HEK293 (cell line): ENCODE data around the gene INO80B.

Experiments
- CTCF ChIA-PET: fragments of 350-600 bp; formaldehyde crosslinking; extraction: SDS; loops from one replicate; lab custom pipeline; 2021; ENCODE audit warnings: antibody characterized with exemption; lab: Yijun Ruan, JAX
- POLR2A ChIA-PET: fragments of 300-600 bp; formaldehyde crosslinking; extraction: SDS; loops from one replicate; lab custom pipeline; 2020; ENCODE audit warnings: antibody characterized with exemption, inconsistent platforms; lab: Yijun Ruan, JAX
- H3K27ac ChIP-seq: fragments of 200-500 bp; sonication (Bioruptor generic); 2 replicates; pipeline ENCODE4 v1.5.1; 2014; ENCODE audit warnings: low read depth, low read length, control low read depth, inconsistent platforms; ENCODE audit errors: extremely low read depth
- H3K36me3 ChIP-seq, 2 experiments: fragments of 200-500 bp in 1 of 2; sonication (Bioruptor generic) in 1 of 2; 1 replicate in 1 of 2; 2 replicates in 1 of 2; pipeline ENCODE4 v1.5.1; 2014 to 2017; ENCODE audit warnings: inconsistent platforms in 2 of 2, low read length in 2 of 2; ENCODE audit not compliant: control insufficient read depth in 2 of 2, insufficient read depth in 1 of 2
- H3K4me1 ChIP-seq: fragments of 200-500 bp; sonication (Bioruptor generic); 2 replicates; pipeline ENCODE4 v1.5.1; 2014; ENCODE audit warnings: mild to moderate bottlenecking, low read length, inconsistent platforms; ENCODE audit not compliant: control insufficient read depth, insufficient read depth
- H3K4me3 ChIP-seq: 2 replicates; pipeline ENCODE4 v1.5.1; 2011; ENCODE audit warnings: low read depth, mild to moderate bottlenecking, control low read depth, low read length, moderate library complexity
- H3K9me3 ChIP-seq: fragments of 200-500 bp; sonication (Bioruptor generic); 2 replicates; pipeline ENCODE4 v1.5.1; 2014; ENCODE audit warnings: low read depth, low read length, inconsistent platforms; ENCODE audit not compliant: control insufficient read depth, insufficient read depth
- KLF16 ChIP-seq: fragments of 450-650 bp; formaldehyde crosslinking; IDR thresholded peaks from 2 replicates; pipeline ENCODE4 v1.5.1; 2017; ENCODE audit warnings: missing biosample characterization, missing genetic modification characterization
- KLF9 ChIP-seq: fragments of 450-650 bp; formaldehyde crosslinking; IDR thresholded peaks from 2 replicates; pipeline ENCODE4 v1.5.1; 2016; ENCODE audit warnings: missing biosample characterization, missing genetic modification characterization, low read depth
- SP2 ChIP-seq: fragments of 450-650 bp; formaldehyde crosslinking; IDR thresholded peaks from 2 replicates; pipeline ENCODE4 v1.5.1; 2016; ENCODE audit warnings: missing biosample characterization, missing genetic modification characterization
- SP3 ChIP-seq: fragments of 450-650 bp; formaldehyde crosslinking; IDR thresholded peaks from 2 replicates; pipeline ENCODE4 v1.5.1; 2016; ENCODE audit warnings: missing biosample characterization, missing genetic modification characterization
- TRIM28 ChIP-seq: IDR thresholded peaks from 2 replicates; pipeline ENCODE4 v1.6.1; 2011; ENCODE audit warnings: low read length, control low read depth, borderline replicate concordance
- WT1 ChIP-seq: fragments of 450-650 bp; formaldehyde crosslinking; IDR thresholded peaks from 2 replicates; pipeline ENCODE4 v1.5.1; 2016; ENCODE audit warnings: missing biosample characterization, missing genetic modification characterization
- YY1 ChIP-seq: fragments of 450-650 bp; formaldehyde crosslinking; IDR thresholded peaks from 2 replicates; pipeline ENCODE4 v1.5.1; 2018; ENCODE audit warnings: missing biosample characterization, missing genetic modification characterization
- YY2 ChIP-seq: fragments of 450-650 bp; formaldehyde crosslinking; IDR thresholded peaks from 2 replicates; pipeline ENCODE4 v1.5.1; 2016; ENCODE audit warnings: missing biosample characterization, missing genetic modification characterization
- ZBTB48 ChIP-seq: fragments of 450-650 bp; formaldehyde crosslinking; IDR thresholded peaks from 2 replicates; pipeline ENCODE4 v1.5.1; 2016; ENCODE audit warnings: missing biosample characterization, missing genetic modification characterization
- ZFHX2 ChIP-seq: fragments of 450-650 bp; formaldehyde crosslinking; conservative IDR thresholded peaks from 2 replicates; pipeline ENCODE4 v1.5.1; 2016; ENCODE audit warnings: missing biosample characterization, missing genetic modification characterization
- ZNF10 ChIP-seq: fragments of 450-650 bp; formaldehyde crosslinking; IDR thresholded peaks from 2 replicates; pipeline ENCODE4 v1.5.1; 2017; ENCODE audit warnings: missing biosample characterization, missing genetic modification characterization
- ZNF19 ChIP-seq: fragments of 450-650 bp; formaldehyde crosslinking; IDR thresholded peaks from 2 replicates; pipeline ENCODE4; 2016; ENCODE audit warnings: missing biosample characterization, missing genetic modification characterization, low read depth
- ZNF24 ChIP-seq: fragments of 450-650 bp; formaldehyde crosslinking; IDR thresholded peaks from 2 replicates; pipeline ENCODE4 v1.5.1; 2016; ENCODE audit warnings: missing biosample characterization, missing genetic modification characterization
- ZNF274 ChIP-seq, 2 experiments: fragments of 200-500 bp in 1 of 2; fragments of 450-650 bp in 1 of 2; sonication (Bioruptor generic) in 1 of 2; formaldehyde crosslinking in 1 of 2; IDR thresholded peaks; 2 replicates each; pipeline versions ENCODE4 v1.5.1 to v1.6.1; 2014 to 2016; ENCODE audit warnings: borderline replicate concordance in 1 of 2, inconsistent platforms in 1 of 2, low read length in 1 of 2, missing biosample characterization in 1 of 2, missing genetic modification characterization in 1 of 2
- ZNF501 ChIP-seq: fragments of 450-650 bp; formaldehyde crosslinking; IDR thresholded peaks from 2 replicates; pipeline ENCODE4 v1.5.1; 2016; ENCODE audit warnings: missing biosample characterization, missing genetic modification characterization
- ZNF571 ChIP-seq: fragments of 450-650 bp; formaldehyde crosslinking; IDR thresholded peaks from 2 replicates; pipeline ENCODE4 v1.5.0; 2017; ENCODE audit warnings: missing biosample characterization, missing genetic modification characterization
- ZNF600 ChIP-seq: fragments of 450-650 bp; formaldehyde crosslinking; IDR thresholded peaks from 2 replicates; pipeline ENCODE4 v1.5.1; 2016; ENCODE audit warnings: missing biosample characterization, missing genetic modification characterization
- ZNF792 ChIP-seq: fragments of 450-650 bp; formaldehyde crosslinking; IDR thresholded peaks from 2 replicates; pipeline ENCODE4 v1.5.1; 2016; ENCODE audit warnings: missing biosample characterization, missing genetic modification characterization
- TF ChIP-seq, protein P1 (sequence below): fragments of 450-650 bp; formaldehyde crosslinking; conservative IDR thresholded peaks from 2 replicates; pipeline ENCODE4 v1.5.1; 2016; ENCODE audit warnings: low read depth, missing biosample characterization, missing genetic modification characterization
- TF ChIP-seq, protein P2 (sequence below): fragments of 450-650 bp; formaldehyde crosslinking; IDR thresholded peaks from 2 replicates; pipeline ENCODE4 v1.5.1; 2016; ENCODE audit warnings: missing biosample characterization, missing genetic modification characterization
- TF ChIP-seq, protein P3 (sequence below): fragments of 450-650 bp; formaldehyde crosslinking; IDR thresholded peaks from 2 replicates; pipeline ENCODE4 v1.5.1; 2016; ENCODE audit warnings: missing biosample characterization, missing genetic modification characterization
- TF ChIP-seq, protein P4 (sequence below): sonication (generic); formaldehyde crosslinking; IDR thresholded peaks from 2 replicates; pipeline ENCODE4 v1.8.1; 2022; ENCODE audit warnings: mild to moderate bottlenecking, moderate library complexity, missing genetic modification reagents
- TF ChIP-seq, protein P5 (sequence below): fragments of 450-650 bp; formaldehyde crosslinking; IDR thresholded peaks from 2 replicates; pipeline ENCODE4 v1.5.1; 2016; ENCODE audit warnings: missing biosample characterization, missing genetic modification characterization
- TF ChIP-seq, protein P6 (sequence below): IDR thresholded peaks from 2 replicates; pipeline ENCODE4 v1.6.1; 2011; ENCODE audit warnings: mild to moderate bottlenecking, low read depth, low read length, borderline replicate concordance

Gene INO80B

DNA sequence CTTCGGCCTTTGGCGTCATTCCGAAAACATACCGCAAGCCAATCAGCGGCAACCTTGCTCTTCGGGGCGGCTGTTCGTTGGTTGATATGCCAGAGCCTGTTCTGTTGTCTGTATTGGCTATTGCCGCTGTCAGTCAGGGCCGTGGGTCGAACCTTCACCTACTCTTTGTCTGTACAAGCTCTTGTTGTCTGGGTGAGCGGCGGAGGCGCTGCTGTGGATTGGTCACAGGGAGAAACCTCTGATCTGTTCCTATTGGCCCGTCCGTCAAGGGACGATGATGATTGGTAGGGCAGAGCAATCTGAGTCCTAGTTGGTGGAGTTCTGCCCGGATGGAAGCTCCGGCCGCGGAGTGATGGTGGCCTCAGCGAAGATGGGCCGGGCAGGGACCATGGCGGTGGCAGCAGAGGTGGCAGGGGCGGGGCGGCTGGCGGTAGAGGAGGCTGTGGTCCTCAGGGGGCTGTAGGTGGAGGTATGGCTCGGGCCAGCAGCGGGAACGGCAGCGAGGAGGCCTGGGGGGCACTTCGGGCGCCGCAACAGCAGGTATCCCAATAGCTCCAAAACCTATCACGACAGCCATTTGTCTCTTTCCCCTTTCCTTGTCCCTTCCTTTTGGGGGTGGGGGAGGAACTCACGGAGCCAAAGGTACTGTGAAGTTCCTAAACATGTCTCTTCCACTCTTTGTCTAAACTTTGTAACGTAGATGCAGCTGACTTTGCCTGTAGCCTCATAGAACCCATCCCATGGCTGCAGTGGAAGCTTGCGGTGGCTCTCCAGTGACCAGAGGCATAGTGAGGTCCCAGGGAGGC lies 3.4 kb downstream of the INO80B start, which contains the start of gene WBP1:
Gene WBP1, plus strand, starts transcription at position 307 of the 806 bp plus-strand sequence. Its CDS starts 165 bp downstream, at position 472.
- Histone ChIP-seq H3K9me3 (no peaks in the 10 kb centered on the region), H3K27ac (peak within 1 kb of the TSS; percentile 96), H3K4me3 (peak within 1 kb of the TSS; percentile 82), H3K4me1 (peaks cover 5% of the 10 kb centered on the region), H3K36me3 (peaks cover 0 to 35% of the 10 kb centered on the region in 2 experiments; a peak in 1 of 3 replicates)
- POLR2A ChIA-PET, result interaction anchor here (0.6 to 3.8 kb wide), 24 partner anchors 9 to 280 kb away, joined by 3 to 44 read pairs (median 5); partner anchors contain the start of genes AUP1, C2orf81, CCDC142 and HTRA2
- CTCF ChIA-PET, result interaction anchor here (0.6 to 1.1 kb wide), 2 partner anchors 9 to 1821 kb away, joined by 3 read pairs; no protein-coding TSS in a partner anchor
- TF ChIP-seq SP3 (tag by site-specific recombination) (peak; percentile 59; the same call in 1 of the 2 replicates), ZBTB48 (tag by site-specific recombination) (peak; percentile 73), ZNF19 (tag by site-specific recombination) (no peak), YY1 (peak; percentile 84; the same call in 1 of the 2 replicates), YY2 (peak; percentile 88), ZNF274 (IDR thresholded peaks at IDR 0.05; ENCODE audit: low read length) (no peak), ZNF274 (tag by site-specific recombination; IDR thresholded peaks at IDR 0.05; ENCODE audit: borderline replicate concordance) (no peak), ZNF24 (tag by site-specific recombination) (no peak), ZNF792 (tag by site-specific recombination) (no peak), ZNF571 (tag by site-specific recombination) (no peak), ZNF600 (tag by site-specific recombination) (peak; percentile 20; the same call in 1 of the 2 replicates), SP2 (tag by site-specific recombination) (peak; percentile 94), ZNF10 (tag by site-specific recombination) (peak; percentile 70), ZNF501 (0 out of 2 replicates have a peak, but pooled peaks have one; percentile 26), KLF16 (0 out of 2 replicates have a peak, but pooled peaks have one; percentile 16), TRIM28 (0 out of 2 replicates have a peak, but pooled peaks have one; percentile 10), KLF9 (tag by site-specific recombination) (peak; percentile 58), WT1 (tag by site-specific recombination) (no peak), ZFHX2 (tag by site-specific recombination) (peak; percentile 32; the same call in 1 of the 2 replicates)
- TF ChIP-seq, protein P1, sequence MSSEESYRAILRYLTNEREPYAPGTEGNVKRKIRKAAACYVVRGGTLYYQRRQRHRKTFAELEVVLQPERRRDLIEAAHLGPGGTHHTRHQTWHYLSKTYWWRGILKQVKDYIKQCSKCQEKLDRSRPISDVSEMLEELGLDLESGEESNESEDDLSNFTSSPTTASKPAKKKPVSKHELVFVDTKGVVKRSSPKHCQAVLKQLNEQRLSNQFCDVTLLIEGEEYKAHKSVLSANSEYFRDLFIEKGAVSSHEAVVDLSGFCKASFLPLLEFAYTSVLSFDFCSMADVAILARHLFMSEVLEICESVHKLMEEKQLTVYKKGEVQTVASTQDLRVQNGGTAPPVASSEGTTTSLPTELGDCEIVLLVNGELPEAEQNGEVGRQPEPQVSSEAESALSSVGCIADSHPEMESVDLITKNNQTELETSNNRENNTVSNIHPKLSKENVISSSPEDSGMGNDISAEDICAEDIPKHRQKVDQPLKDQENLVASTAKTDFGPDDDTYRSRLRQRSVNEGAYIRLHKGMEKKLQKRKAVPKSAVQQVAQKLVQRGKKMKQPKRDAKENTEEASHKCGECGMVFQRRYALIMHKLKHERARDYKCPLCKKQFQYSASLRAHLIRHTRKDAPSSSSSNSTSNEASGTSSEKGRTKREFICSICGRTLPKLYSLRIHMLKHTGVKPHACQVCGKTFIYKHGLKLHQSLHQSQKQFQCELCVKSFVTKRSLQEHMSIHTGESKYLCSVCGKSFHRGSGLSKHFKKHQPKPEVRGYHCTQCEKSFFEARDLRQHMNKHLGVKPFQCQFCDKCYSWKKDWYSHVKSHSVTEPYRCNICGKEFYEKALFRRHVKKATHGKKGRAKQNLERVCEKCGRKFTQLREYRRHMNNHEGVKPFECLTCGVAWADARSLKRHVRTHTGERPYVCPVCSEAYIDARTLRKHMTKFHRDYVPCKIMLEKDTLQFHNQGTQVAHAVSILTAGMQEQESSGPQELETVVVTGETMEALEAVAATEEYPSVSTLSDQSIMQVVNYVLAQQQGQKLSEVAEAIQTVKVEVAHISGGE (tag by site-specific recombination), result peak; percentile 75
- TF ChIP-seq, protein P2, sequence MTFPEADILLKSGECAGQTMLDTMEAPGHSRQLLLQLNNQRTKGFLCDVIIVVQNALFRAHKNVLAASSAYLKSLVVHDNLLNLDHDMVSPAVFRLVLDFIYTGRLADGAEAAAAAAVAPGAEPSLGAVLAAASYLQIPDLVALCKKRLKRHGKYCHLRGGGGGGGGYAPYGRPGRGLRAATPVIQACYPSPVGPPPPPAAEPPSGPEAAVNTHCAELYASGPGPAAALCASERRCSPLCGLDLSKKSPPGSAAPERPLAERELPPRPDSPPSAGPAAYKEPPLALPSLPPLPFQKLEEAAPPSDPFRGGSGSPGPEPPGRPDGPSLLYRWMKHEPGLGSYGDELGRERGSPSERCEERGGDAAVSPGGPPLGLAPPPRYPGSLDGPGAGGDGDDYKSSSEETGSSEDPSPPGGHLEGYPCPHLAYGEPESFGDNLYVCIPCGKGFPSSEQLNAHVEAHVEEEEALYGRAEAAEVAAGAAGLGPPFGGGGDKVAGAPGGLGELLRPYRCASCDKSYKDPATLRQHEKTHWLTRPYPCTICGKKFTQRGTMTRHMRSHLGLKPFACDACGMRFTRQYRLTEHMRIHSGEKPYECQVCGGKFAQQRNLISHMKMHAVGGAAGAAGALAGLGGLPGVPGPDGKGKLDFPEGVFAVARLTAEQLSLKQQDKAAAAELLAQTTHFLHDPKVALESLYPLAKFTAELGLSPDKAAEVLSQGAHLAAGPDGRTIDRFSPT (tag by site-specific recombination), result peak; percentile 92
- TF ChIP-seq, protein P3, sequence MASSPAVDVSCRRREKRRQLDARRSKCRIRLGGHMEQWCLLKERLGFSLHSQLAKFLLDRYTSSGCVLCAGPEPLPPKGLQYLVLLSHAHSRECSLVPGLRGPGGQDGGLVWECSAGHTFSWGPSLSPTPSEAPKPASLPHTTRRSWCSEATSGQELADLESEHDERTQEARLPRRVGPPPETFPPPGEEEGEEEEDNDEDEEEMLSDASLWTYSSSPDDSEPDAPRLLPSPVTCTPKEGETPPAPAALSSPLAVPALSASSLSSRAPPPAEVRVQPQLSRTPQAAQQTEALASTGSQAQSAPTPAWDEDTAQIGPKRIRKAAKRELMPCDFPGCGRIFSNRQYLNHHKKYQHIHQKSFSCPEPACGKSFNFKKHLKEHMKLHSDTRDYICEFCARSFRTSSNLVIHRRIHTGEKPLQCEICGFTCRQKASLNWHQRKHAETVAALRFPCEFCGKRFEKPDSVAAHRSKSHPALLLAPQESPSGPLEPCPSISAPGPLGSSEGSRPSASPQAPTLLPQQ, result 0 out of 2 replicates have a peak, but pooled peaks have one; percentile 14
- TF ChIP-seq, protein P4, sequence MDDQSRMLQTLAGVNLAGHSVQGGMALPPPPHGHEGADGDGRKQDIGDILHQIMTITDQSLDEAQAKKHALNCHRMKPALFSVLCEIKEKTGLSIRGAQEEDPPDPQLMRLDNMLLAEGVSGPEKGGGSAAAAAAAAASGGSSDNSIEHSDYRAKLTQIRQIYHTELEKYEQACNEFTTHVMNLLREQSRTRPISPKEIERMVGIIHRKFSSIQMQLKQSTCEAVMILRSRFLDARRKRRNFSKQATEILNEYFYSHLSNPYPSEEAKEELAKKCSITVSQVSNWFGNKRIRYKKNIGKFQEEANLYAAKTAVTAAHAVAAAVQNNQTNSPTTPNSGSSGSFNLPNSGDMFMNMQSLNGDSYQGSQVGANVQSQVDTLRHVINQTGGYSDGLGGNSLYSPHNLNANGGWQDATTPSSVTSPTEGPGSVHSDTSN (CRISPR knock-in tag), result 0 out of 2 replicates have a peak, but pooled peaks have one; percentile 39
- TF ChIP-seq, protein P5, sequence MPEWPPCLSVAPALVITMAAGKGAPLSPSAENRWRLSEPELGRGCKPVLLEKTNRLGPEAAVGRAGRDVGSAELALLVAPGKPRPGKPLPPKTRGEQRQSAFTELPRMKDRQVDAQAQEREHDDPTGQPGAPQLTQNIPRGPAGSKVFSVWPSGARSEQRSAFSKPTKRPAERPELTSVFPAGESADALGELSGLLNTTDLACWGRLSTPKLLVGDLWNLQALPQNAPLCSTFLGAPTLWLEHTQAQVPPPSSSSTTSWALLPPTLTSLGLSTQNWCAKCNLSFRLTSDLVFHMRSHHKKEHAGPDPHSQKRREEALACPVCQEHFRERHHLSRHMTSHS, result no peak
- TF ChIP-seq, protein P6, sequence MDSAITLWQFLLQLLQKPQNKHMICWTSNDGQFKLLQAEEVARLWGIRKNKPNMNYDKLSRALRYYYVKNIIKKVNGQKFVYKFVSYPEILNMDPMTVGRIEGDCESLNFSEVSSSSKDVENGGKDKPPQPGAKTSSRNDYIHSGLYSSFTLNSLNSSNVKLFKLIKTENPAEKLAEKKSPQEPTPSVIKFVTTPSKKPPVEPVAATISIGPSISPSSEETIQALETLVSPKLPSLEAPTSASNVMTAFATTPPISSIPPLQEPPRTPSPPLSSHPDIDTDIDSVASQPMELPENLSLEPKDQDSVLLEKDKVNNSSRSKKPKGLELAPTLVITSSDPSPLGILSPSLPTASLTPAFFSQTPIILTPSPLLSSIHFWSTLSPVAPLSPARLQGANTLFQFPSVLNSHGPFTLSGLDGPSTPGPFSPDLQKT, result no peak
